Trophoblast cell (in vitro differentiated cells and primary cell): Measurements from ENCODE around the gene SIAH1.

Source experiments
- DNase-seq, 2 donors: peaks; one replicate each; pipeline ENCODE4 v3.0.0-alpha.2; 2016
- H2AFZ ChIP-seq: 2 replicates; pipeline ENCODE4 v1.6.1; 2013; ENCODE audit warnings: low read length, moderate library complexity, mild to moderate bottlenecking; ENCODE audit not compliant: insufficient read depth, poor library complexity
- H2AK5ac ChIP-seq: 2 replicates; pipeline ENCODE4 v1.6.1; 2013; ENCODE audit warnings: mild to moderate bottlenecking, low read length
- H2BK120ac ChIP-seq: 2 replicates; pipeline ENCODE4 v1.6.1; 2013; ENCODE audit warnings: low read length, mild to moderate bottlenecking, moderate library complexity; ENCODE audit not compliant: insufficient read depth, poor library complexity
- H2BK12ac ChIP-seq: 2 replicates; pipeline ENCODE4 v1.6.1; 2013; ENCODE audit warnings: mild to moderate bottlenecking, low read length, moderate library complexity
- H2BK5ac ChIP-seq: 2 replicates; pipeline ENCODE4 v1.6.1; 2013; ENCODE audit warnings: low read length, low read depth, moderate library complexity, mild to moderate bottlenecking; ENCODE audit not compliant: poor library complexity
- H3K14ac ChIP-seq: 2 replicates; pipeline ENCODE4 v1.6.1; 2013; ENCODE audit warnings: mild to moderate bottlenecking, low read length
- H3K18ac ChIP-seq: 2 replicates; pipeline ENCODE4 v1.6.1; 2013; ENCODE audit warnings: mild to moderate bottlenecking, low read length
- H3K23ac ChIP-seq: 2 replicates; pipeline ENCODE4 v1.6.1; 2013; ENCODE audit warnings: low read length
- H3K27ac ChIP-seq: 2 replicates; pipeline ENCODE4 v1.5.1; 2013; ENCODE audit warnings: low read depth, mild to moderate bottlenecking, inconsistent platforms, low read length, moderate library complexity
- H3K27me3 ChIP-seq: 2 replicates; pipeline ENCODE4 v1.6.1; 2013; ENCODE audit warnings: inconsistent platforms, mild to moderate bottlenecking, low read length, moderate library complexity; ENCODE audit not compliant: insufficient read depth
- H3K36me3 ChIP-seq, 2 experiments: 1 replicate in 1 of 2; 2 replicates in 1 of 2; pipeline ENCODE4 v1.6.1; 2013; ENCODE audit warnings: low read length in 2 of 2, mild to moderate bottlenecking in 2 of 2, moderate library complexity in 1 of 2; ENCODE audit not compliant: insufficient read depth in 2 of 2, control insufficient read depth in 1 of 2
- H3K4ac ChIP-seq: 2 replicates; pipeline ENCODE4 v1.6.1; 2013; ENCODE audit warnings: low read depth, mild to moderate bottlenecking, low read length, moderate library complexity
- H3K4me1 ChIP-seq, 2 experiments: 1 replicate in 1 of 2; 2 replicates in 1 of 2; pipeline ENCODE4 v1.6.1; 2013; ENCODE audit warnings: low read length in 2 of 2, mild to moderate bottlenecking in 2 of 2, moderate library complexity in 1 of 2; ENCODE audit not compliant: insufficient read depth in 2 of 2, control insufficient read depth in 1 of 2
- H3K4me2 ChIP-seq: 2 replicates; pipeline ENCODE4 v1.6.1; 2013; ENCODE audit warnings: inconsistent platforms, mild to moderate bottlenecking, low read length, moderate library complexity
- H3K4me3 ChIP-seq: 2 replicates; pipeline ENCODE4 v1.5.1; 2013; ENCODE audit warnings: mild to moderate bottlenecking, low read depth, low read length, inconsistent platforms
- H3K79me1 ChIP-seq: one replicate; pipeline ENCODE4 v1.6.1; 2013; ENCODE audit warnings: low read length
- H3K79me2 ChIP-seq: 2 replicates; pipeline ENCODE4 v1.6.1; 2013; ENCODE audit warnings: low read length, mild to moderate bottlenecking; ENCODE audit not compliant: control insufficient read depth, insufficient read depth, poor library complexity
- H3K9ac ChIP-seq: 2 replicates; pipeline ENCODE4 v1.6.1; 2013; ENCODE audit warnings: mild to moderate bottlenecking, low read length
- H3K9me3 ChIP-seq: 2 replicates; pipeline ENCODE4 v1.6.1; 2013; ENCODE audit warnings: low read depth, mild to moderate bottlenecking, control low read depth, inconsistent platforms, low read length; ENCODE audit not compliant: insufficient read depth
- H4K12ac ChIP-seq: 2 replicates; pipeline ENCODE4 v1.6.1; 2013; ENCODE audit warnings: low read depth, mild to moderate bottlenecking, low read length, moderate library complexity
- H4K8ac ChIP-seq: 2 replicates; pipeline ENCODE4 v1.6.1; 2013; ENCODE audit warnings: low read depth, mild to moderate bottlenecking, low read length, moderate library complexity
- H4K91ac ChIP-seq: one replicate; pipeline ENCODE4 v1.6.1; 2013; ENCODE audit warnings: low read depth, mild to moderate bottlenecking, low read length, moderate library complexity
- WGBS: extraction: QIAGEN DNeasy Blood & Tissue Kit; methylation state at CpG from one replicate; pipeline ENCODE4 v1.1.7; 2013; ENCODE audit warnings: missing lambda C conversion rate; ENCODE audit not compliant: insufficient read length, insufficient coverage; ENCODE audit errors: extremely low coverage; 5-methylcytosine and 5-hydroxymethylcytosine counted together

The SIAH1 gene

GRCh38 chr16:48383009-48383876, 2.0 kb downstream of the SIAH1 start:
- no peak overlapping the region for H2BK120ac ChIP-seq
- no peak overlapping the region for H2BK12ac ChIP-seq
- no peak overlapping the region for H4K8ac ChIP-seq
- H3K9me3 ChIP-seq, result no peaks in the 10 kb centered on the region
- H3K27me3 ChIP-seq, result no peaks in the 10 kb centered on the region
- no CpG with 5 or more reads among the region's 6 CpGs for WGBS
- H3K79me1 ChIP-seq, result peaks cover 17% of the 10 kb centered on the region
- no peak overlapping the region for H3K14ac ChIP-seq
- no peak overlapping the region for H3K9ac ChIP-seq
- no peak overlapping the region for H3K23ac ChIP-seq
- no peak overlapping the region for H3K27ac ChIP-seq
- no peak overlapping the region for H2AK5ac ChIP-seq
- no peak overlapping the region for H4K12ac ChIP-seq
- no peaks in the 10 kb centered on the region for H3K36me3 ChIP-seq
- H3K79me2 ChIP-seq, result peaks cover 34% of the 10 kb centered on the region
- H2AFZ ChIP-seq, result no peak overlapping the region
- H2BK5ac ChIP-seq, result no peak overlapping the region
- no peak overlapping the region for H3K18ac ChIP-seq
- H4K91ac ChIP-seq, result no peak overlapping the region
- H3K4me3 ChIP-seq, result peak overlapping the region; percentile 96
- H3K4ac ChIP-seq, result peak overlapping the region; percentile 35
- H3K4me2 ChIP-seq, result peak overlapping the region; percentile 68
- no peaks in the 10 kb centered on the region for H3K4me1 ChIP-seq
- DNase-seq, result no peak

DNA sequence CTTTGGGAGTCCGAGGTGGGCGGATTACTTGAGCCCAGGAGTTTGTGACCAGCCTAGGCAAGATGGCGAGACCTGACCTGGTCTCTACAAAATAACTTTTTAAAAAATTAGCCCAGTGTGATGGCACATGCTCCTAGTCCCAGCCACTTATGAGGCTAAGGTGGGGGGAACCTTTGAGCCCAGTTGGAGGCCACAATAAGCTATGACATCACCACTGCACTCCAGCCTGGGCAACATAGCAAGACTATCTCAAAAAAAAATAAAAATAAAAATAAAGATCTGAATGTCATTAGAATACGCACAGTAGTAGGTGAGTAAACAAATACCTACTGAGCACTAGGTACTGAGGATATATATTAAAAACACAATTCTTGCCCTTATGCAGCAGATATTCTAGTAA, 3.1 kb downstream of the SIAH1 start:
- Histone ChIP-seq H3K27me3 (no peaks in the 10 kb centered on the region), H3K4me1 (no peaks in the 10 kb centered on the region), H3K79me1 (peaks cover 17% of the 10 kb centered on the region), H3K14ac (no peak overlapping the region), H2BK120ac (no peak overlapping the region), H3K4me3 (no peak overlapping the region), H3K9ac (no peak overlapping the region), H3K36me3 (no peaks in the 10 kb centered on the region), H3K4ac (peak overlapping the region; percentile 71), H3K4me2 (no peak overlapping the region), H3K27ac (no peak overlapping the region), H2AFZ (no peak overlapping the region), H3K9me3 (no peaks in the 10 kb centered on the region), H3K18ac (no peak overlapping the region), H4K12ac (no peak overlapping the region), H3K23ac (no peak overlapping the region), H2BK5ac (no peak overlapping the region), H3K79me2 (peaks cover 38% of the 10 kb centered on the region), H4K91ac (no peak overlapping the region), H2BK12ac (no peak overlapping the region), H2AK5ac (no peak overlapping the region), H4K8ac (no peak overlapping the region)
- DNase-seq, result no peak
- no CpG with 5 or more reads among the region's 4 CpGs for WGBS

DNA sequence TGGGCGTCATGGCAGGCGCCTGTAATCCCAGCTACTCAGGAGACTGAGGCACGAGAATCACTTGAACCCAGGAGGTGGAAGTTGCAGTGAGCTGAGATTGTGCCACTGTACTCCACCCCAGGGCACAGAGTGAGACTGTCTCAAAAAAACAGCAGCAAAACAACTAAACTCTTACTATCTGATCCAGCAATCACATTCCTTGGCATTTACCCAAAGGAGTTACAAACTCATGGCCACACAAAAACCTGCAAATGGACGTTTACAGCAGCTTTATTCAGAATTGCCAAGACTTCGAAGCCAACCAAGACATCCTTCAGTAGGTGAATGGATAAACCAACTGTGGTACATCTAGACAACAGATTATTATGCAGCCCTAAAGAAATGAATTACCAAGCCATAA, 4.0 kb downstream of the SIAH1 start:
- H3K27me3 ChIP-seq, result no peaks in the 10 kb centered on the region
- no peak overlapping the region for H2BK5ac ChIP-seq
- H3K4ac ChIP-seq, result peak overlapping the region; percentile 89
- peaks cover 17% of the 10 kb centered on the region for H3K79me1 ChIP-seq
- DNase-seq, result peak in 1 of 2 donors; percentile 36
- H3K23ac ChIP-seq, result no peak overlapping the region
- no CpG with 5 or more reads among the region's 5 CpGs for WGBS
- no peak overlapping the region for H3K18ac ChIP-seq
- H3K79me2 ChIP-seq, result peaks cover 38% of the 10 kb centered on the region
- H3K36me3 ChIP-seq, result no peaks in the 10 kb centered on the region
- no peak overlapping the region for H2BK120ac ChIP-seq
- H3K27ac ChIP-seq, result no peak overlapping the region
- no peak overlapping the region for H3K4me2 ChIP-seq
- no peak overlapping the region for H2BK12ac ChIP-seq
- H3K9me3 ChIP-seq, result no peaks in the 10 kb centered on the region
- H3K9ac ChIP-seq, result no peak overlapping the region
- no peak overlapping the region for H2AFZ ChIP-seq
- H3K4me1 ChIP-seq, result no peaks in the 10 kb centered on the region
- H2AK5ac ChIP-seq, result no peak overlapping the region
- H3K4me3 ChIP-seq, result no peak overlapping the region
- no peak overlapping the region for H4K8ac ChIP-seq
- H3K14ac ChIP-seq, result no peak overlapping the region
- no peak overlapping the region for H4K12ac ChIP-seq
- no peak overlapping the region for H4K91ac ChIP-seq

GRCh38 chr16:48378836-48379235, 6.4 kb downstream of the SIAH1 start:
- Histone ChIP-seq H3K9ac (no peak overlapping the region), H3K79me1 (peaks cover 1% of the 10 kb centered on the region), H4K12ac (no peak overlapping the region), H3K27ac (no peak overlapping the region), H3K27me3 (no peaks in the 10 kb centered on the region), H3K4ac (peak overlapping the region; percentile 81), H4K91ac (no peak overlapping the region), H3K4me3 (no peak overlapping the region), H3K14ac (no peak overlapping the region), H3K9me3 (no peaks in the 10 kb centered on the region), H2BK120ac (no peak overlapping the region), H2AK5ac (no peak overlapping the region), H3K4me2 (no peak overlapping the region), H3K23ac (no peak overlapping the region), H3K79me2 (peaks cover 29% of the 10 kb centered on the region), H3K36me3 (no peaks in the 10 kb centered on the region), H4K8ac (no peak overlapping the region), H3K18ac (no peak overlapping the region), H2BK12ac (no peak overlapping the region), H2AFZ (no peak overlapping the region), H3K4me1 (no peaks in the 10 kb centered on the region), H2BK5ac (no peak overlapping the region)
- no peak for DNase-seq
- no CpG with 5 or more reads among the region's 1 CpG for WGBS
